ENCODE measurements around the gene KLHL14.

KLHL14 gene

GRCh38 chr18:32761231-32761630, 11.6 kb downstream of the KLHL14 start:
- no peak for TF ChIP-seq CTCF (IDR thresholded peaks at IDR 0.05; ENCODE audit: insufficient read depth, low read depth, low read length, missing control alignments)
- DNase-seq (ENCODE audit: low read depth) = no peak

GRCh38 chr18:32760391-32760790, 12.4 kb downstream of the KLHL14 start:
- DNase-seq (ENCODE audit: low read depth) = no peak
- TF ChIP-seq CTCF (IDR thresholded peaks at IDR 0.05; ENCODE audit: insufficient read depth, low read depth, low read length, missing control alignments) = no peak
- no peak overlapping the region for H3K4me3 ChIP-seq (ENCODE audit: low read length)

More at GRCh38 chr18:32761231-32761630, 11.6 kb downstream of the KLHL14 start:
- H3K4me3 ChIP-seq (ENCODE audit: low read length) = no peak overlapping the region

GRCh38 chr18:32759611-32760167, 13.1 kb downstream of the KLHL14 start:
- DNase-seq (ENCODE audit: low read depth) = no peak
- H3K4me3 ChIP-seq (ENCODE audit: low read length) = no peak overlapping the region
- TF ChIP-seq CTCF (IDR thresholded peaks at IDR 0.05; ENCODE audit: insufficient read depth, low read depth, low read length, missing control alignments) = no peak

GRCh38 chr18:32754508-32755263, 18.1 kb downstream of the KLHL14 start:
- no peak for DNase-seq (ENCODE audit: low read depth)
- TF ChIP-seq CTCF (IDR thresholded peaks at IDR 0.05; ENCODE audit: insufficient read depth, low read depth, low read length, missing control alignments) = no peak
- H3K4me3 ChIP-seq (ENCODE audit: low read length) = no peak overlapping the region

- no peak for DNase-seq (ENCODE audit: low read depth)
- no peak overlapping the region for H3K4me3 ChIP-seq (ENCODE audit: low read length)
- TF ChIP-seq CTCF (IDR thresholded peaks at IDR 0.05; ENCODE audit: insufficient read depth, low read depth, low read length, missing control alignments) = no peak
These were observed 19.1 kb downstream of the KLHL14 start for GRCh38 chr18:32753656-32754260.

GRCh38 chr18:32750328-32750727, 22.5 kb downstream of the KLHL14 start:
- DNase-seq (ENCODE audit: low read depth) = no peak
- no peak for TF ChIP-seq CTCF (IDR thresholded peaks at IDR 0.05; ENCODE audit: insufficient read depth, low read depth, low read length, missing control alignments)
- no peak overlapping the region for H3K4me3 ChIP-seq (ENCODE audit: low read length)
